Left lung (tissue), 14 donors: ENCODE data around the gene DSPP. TPM values are rescaled to one million over a fixed set of nuclear protein-coding genes. Genes with fewer than 3 reads are reported as not detected.

Source experiments
- ATAC-seq: fragments of 200-7000 bp; cut with Tn5 transposase; one replicate; pipeline ENCODE4 v1.9.1; 2020; ENCODE audit warnings: moderate library complexity
- DNase-seq, 4 donors: peaks; one replicate each; pipeline ENCODE4 v3.0.0-alpha.2; 2013 to 2020
- H3K27ac ChIP-seq, 2 donors: fragments of 200-600 bp; sonication (generic) in 1 of 2; one replicate each; pipeline versions ENCODE4 v1.5.0 to v1.8.0; 2020 to 2021
- H3K27me3 ChIP-seq, 2 donors: fragments of 200-600 bp; sonication (generic) in 1 of 2; one replicate each; pipeline versions ENCODE4 v1.5.0 to v1.8.0; 2020 to 2021
- H3K36me3 ChIP-seq, 2 donors: fragments of 200-600 bp; sonication (generic) in 1 of 2; one replicate each; pipeline versions ENCODE4 v1.5.0 to v1.8.0; 2020 to 2021
- H3K4me1 ChIP-seq, 2 donors: fragments of 200-600 bp; one replicate each; pipeline ENCODE4 v1.8.0; 2021
- H3K4me3 ChIP-seq, 2 donors: fragments of 200-600 bp; sonication (generic) in 1 of 2; one replicate each; pipeline versions ENCODE4 v1.5.0 to v1.8.0; 2020 to 2021; ENCODE audit warnings: mild to moderate bottlenecking in 1 of 2
- H3K9me3 ChIP-seq, 2 donors: fragments of 200-600 bp; sonication (generic) in 1 of 2; one replicate each; pipeline versions ENCODE4 v1.5.0 to v1.8.0; 2020 to 2021
- CTCF ChIP-seq, 2 donors: fragments of 200-600 bp; sonication (generic) in 1 of 2; IDR thresholded peaks; one replicate each; pipeline versions ENCODE4 v1.5.0 to v1.8.0; 2021; ENCODE audit warnings: antibody characterized with exemption in 2 of 2
- intact Hi-C, 2 donors: fragments of 100-400 bp; cut with DNase I; formaldehyde crosslinking; loops; one replicate each; pipeline versions ENCODE4 v1.11.2 to v1.14.2; 2022
- long read RNA-seq, 12 donors: library from polyadenylated mRNA in 2 of 12; unstranded in 2 of 12; transcript quantifications; one replicate each; pipeline ENCODE4 v2.0.0 and lab custom pipeline, GENCODE V29; 2019 to 2026
- polyA plus RNA-seq, 6 donors: library from polyadenylated mRNA; unstranded; fragments of 120-200 nt; gene quantifications; one replicate each; pipeline ENCODE4 v1.2.1, GENCODE V29; 2013; ENCODE audit not compliant: insufficient read length in 6 of 6
- total RNA-seq, 2 donors: library from RNA; stranded (reverse); fragmentation: NEBNext Ultra II Directional; extraction: Animal tissue kit (Norgen Biotek cat#: 25700); gene quantifications; one replicate each; pipeline ENCODE4 v1.2.1, GENCODE V29; 2021
- donor health status: DM: no; HTN: yes; CAD: no.
- donor health status: DM: no; HTN: no; CAD: no.

DSPP gene
- total RNA-seq: not detected
- under 1 TPM in 3 of 6 donors, not detected in 3; 0.03 to 0.06 (median 0.04) TPM for polyA plus RNA-seq
- long read RNA-seq, donor 1: 0 reads
- long read RNA-seq, donor 2: 0 reads
- long read RNA-seq, donor 3: 0 reads
- long read RNA-seq, donor 4: 0 reads
- long read RNA-seq, donor 5: 0 reads
- long read RNA-seq, donor 6: 0 reads
- long read RNA-seq, donor 7: 0 reads
- long read RNA-seq, donor 8: 0 reads
- long read RNA-seq, donor 9: 0 reads
- long read RNA-seq, donor 10: 0 reads
- long read RNA-seq, donor 11: 0 reads
- long read RNA-seq, donor 12: 0 reads

DNA sequence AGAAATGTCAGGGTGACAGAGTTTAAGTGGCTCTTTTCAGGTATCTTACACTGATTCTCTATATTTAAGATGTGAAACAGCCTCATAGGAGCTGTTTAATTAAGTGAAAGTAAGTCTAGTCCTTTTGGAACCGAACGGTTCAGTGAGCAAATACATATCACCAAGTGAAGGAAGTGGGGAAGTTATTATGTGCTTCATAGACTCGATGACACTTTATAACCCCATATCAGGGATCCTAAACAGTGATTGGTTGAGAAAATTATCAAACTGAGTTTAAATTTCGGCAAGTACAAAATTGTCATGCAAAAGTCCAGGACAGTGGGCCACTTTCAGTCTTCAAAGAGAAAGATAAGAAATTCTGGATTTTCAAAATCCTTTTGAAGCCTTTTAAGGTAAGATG, at the start of gene DSPP:
Gene DSPP, plus strand, starts transcription at position 301 of the 400 bp plus-strand sequence. CDS start 2,380 bp downstream, outside the sequence.
- no peak for ATAC-seq
- DNase-seq: no peak
- H3K27ac ChIP-seq: no peak within 1 kb of the TSS
- H3K9me3 ChIP-seq: no peaks in the 10 kb centered on the region
- intact Hi-C loops: no loop called here
- H3K27me3 ChIP-seq: peaks cover 0 to 5% of the 10 kb centered on the region in 2 donors
- H3K4me3 ChIP-seq: no peak within 1 kb of the TSS
- no peaks in the 10 kb centered on the region for H3K36me3 ChIP-seq
- H3K4me1 ChIP-seq: no peaks in the 10 kb centered on the region
- TF ChIP-seq CTCF (IDR thresholded peaks at IDR 0.05): no peak

GRCh38 chr4:87559090-87559837, 49.1 kb upstream of the DSPP start:
- intact Hi-C loops: no loop called here
- no peak for ATAC-seq

DNA sequence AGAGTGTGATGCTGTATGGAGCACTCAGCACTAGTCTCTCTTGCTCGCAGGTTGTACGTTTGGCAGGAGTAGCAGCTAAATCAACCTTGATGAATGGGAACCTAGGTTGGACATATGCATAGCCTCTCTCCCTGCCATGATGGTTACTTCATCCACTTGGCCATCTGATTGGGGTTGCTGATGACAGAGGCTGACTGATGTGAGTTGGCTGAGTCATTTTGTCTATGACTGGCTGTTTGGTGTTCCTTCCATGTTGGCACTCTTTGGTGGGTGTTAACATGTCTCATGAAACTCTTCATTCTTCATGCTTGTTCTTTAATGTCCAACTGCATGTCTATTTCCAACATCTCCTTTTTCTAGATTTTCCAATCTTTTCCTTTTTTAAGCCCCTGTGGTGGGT, 47.5 kb upstream of the DSPP start:
- DNase-seq (no peak), ATAC-seq (no peak)
- H3K4me1 ChIP-seq: no peaks in the 10 kb centered on the region
- no peak for TF ChIP-seq CTCF (IDR thresholded peaks at IDR 0.05)
- no peaks in the 10 kb centered on the region for H3K9me3 ChIP-seq
- no peaks in the 10 kb centered on the region for H3K36me3 ChIP-seq
- no peaks in the 10 kb centered on the region for H3K27me3 ChIP-seq
- no peak overlapping the region for H3K27ac ChIP-seq
- intact Hi-C loops: no loop called here
- H3K4me3 ChIP-seq: no peak overlapping the region

More at GRCh38 chr4:87559090-87559837, 49.1 kb upstream of the DSPP start:
- TF ChIP-seq CTCF (IDR thresholded peaks at IDR 0.05): no peak
- no peak for DNase-seq
- Histone ChIP-seq H3K4me1 (no peaks in the 10 kb centered on the region), H3K27ac (no peak overlapping the region), H3K9me3 (no peaks in the 10 kb centered on the region), H3K27me3 (no peaks in the 10 kb centered on the region), H3K36me3 (no peaks in the 10 kb centered on the region), H3K4me3 (no peak overlapping the region)

- TF ChIP-seq CTCF (IDR thresholded peaks at IDR 0.05): no peak
- Histone ChIP-seq H3K27ac (no peak overlapping the region), H3K9me3 (no peaks in the 10 kb centered on the region), H3K27me3 (no peaks in the 10 kb centered on the region), H3K36me3 (no peaks in the 10 kb centered on the region), H3K4me3 (no peak overlapping the region), H3K4me1 (no peaks in the 10 kb centered on the region)
- no peak for ATAC-seq
- intact Hi-C loops: no loop called here
- DNase-seq: no peak
Measured at GRCh38 chr4:87565746-87566145, 42.6 kb upstream of the DSPP start.

GRCh38 chr4:87566276-87566675, 42.1 kb upstream of the DSPP start:
- H3K27me3 ChIP-seq: no peaks in the 10 kb centered on the region
- intact Hi-C loops: no loop called here
- no peak for TF ChIP-seq CTCF (IDR thresholded peaks at IDR 0.05)
- H3K4me1 ChIP-seq: no peaks in the 10 kb centered on the region
- no peak overlapping the region for H3K27ac ChIP-seq
- H3K36me3 ChIP-seq: no peaks in the 10 kb centered on the region
- ATAC-seq (no peak), DNase-seq (no peak)
- H3K9me3 ChIP-seq: no peaks in the 10 kb centered on the region
- no peak overlapping the region for H3K4me3 ChIP-seq
